SK-N-MC (cell line): Measurements from ENCODE around the gene TJP1.

Experiments
- EZH2 ChIP-seq: fragments of 200-600 bp; sonication (generic); IDR thresholded peaks from one replicate; pipeline ENCODE4 v1.6.1; 2017; ENCODE audit warnings: antibody characterized with exemption
- FOXP2 ChIP-seq: optimal IDR thresholded peaks from 2 replicates; pipeline ENCODE3; 2011; ENCODE audit warnings: mild to moderate bottlenecking, moderate library complexity; ENCODE audit not compliant: insufficient read depth; ENCODE audit errors: extremely low read length, control extremely low read depth
- POLR2AphosphoS5 ChIP-seq: IDR thresholded peaks from 2 replicates; pipeline ENCODE4 v1.6.1; 2012; ENCODE audit warnings: mild to moderate bottlenecking, low read depth, low read length, borderline replicate concordance

DNA sequence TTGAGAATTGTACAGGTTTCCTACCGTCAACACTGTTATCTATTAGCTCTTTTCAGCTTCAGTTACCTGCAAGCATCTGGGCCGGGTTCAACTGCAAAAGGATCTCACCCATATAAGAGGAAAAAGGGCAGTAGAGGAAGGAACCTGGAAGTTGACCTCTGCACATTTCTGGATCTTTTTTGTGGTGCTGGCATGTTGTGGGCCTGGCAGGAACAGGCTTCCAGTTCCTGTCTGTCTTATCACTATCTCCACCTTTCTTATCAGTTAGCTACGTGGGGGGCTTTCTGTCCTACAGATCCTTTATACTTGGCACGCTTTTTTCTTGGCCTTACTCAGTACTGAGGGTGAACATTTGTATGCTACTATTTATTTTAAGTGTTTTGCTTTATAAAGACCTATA lies 42.2 kb upstream of the TJP1 start:
- no peak for TF ChIP-seq POLR2AphosphoS5
- TF ChIP-seq EZH2 = no peak
- TF ChIP-seq FOXP2 = no peak
